T-helper 1 cell treated with Interleukin-12 subunit alpha and Interleukin-12 subunit beta and Interleukin-4 antibody, amounts not matched to agents 30 μg/mL and 1 μg/mL, for 36 hours (primary cell): ENCODE measurements around the gene FLAD1.

Experiments used
- H3K27ac Mint-ChIP-seq: one replicate; pipeline ENCODE4 v1.8.0; 2021; ENCODE audit warnings: mild to moderate bottlenecking, mixed read lengths
- H3K27me3 Mint-ChIP-seq: one replicate; pipeline ENCODE4 v1.8.0; 2021; ENCODE audit warnings: low read depth, mixed read lengths
- H3K36me3 Mint-ChIP-seq: one replicate; pipeline ENCODE4 v1.8.0; 2021; ENCODE audit warnings: low read depth, mixed read lengths
- H3K4me1 Mint-ChIP-seq: one replicate; pipeline ENCODE4 v1.8.0; 2021; ENCODE audit warnings: low read depth, mixed read lengths
- H3K4me3 Mint-ChIP-seq: one replicate; pipeline ENCODE4 v1.8.0; 2021; ENCODE audit warnings: mild to moderate bottlenecking, moderate library complexity, mixed read lengths
- H3K9me3 Mint-ChIP-seq: one replicate; pipeline ENCODE4 v1.8.0; 2021; ENCODE audit warnings: mixed read lengths

FLAD1 gene

DNA sequence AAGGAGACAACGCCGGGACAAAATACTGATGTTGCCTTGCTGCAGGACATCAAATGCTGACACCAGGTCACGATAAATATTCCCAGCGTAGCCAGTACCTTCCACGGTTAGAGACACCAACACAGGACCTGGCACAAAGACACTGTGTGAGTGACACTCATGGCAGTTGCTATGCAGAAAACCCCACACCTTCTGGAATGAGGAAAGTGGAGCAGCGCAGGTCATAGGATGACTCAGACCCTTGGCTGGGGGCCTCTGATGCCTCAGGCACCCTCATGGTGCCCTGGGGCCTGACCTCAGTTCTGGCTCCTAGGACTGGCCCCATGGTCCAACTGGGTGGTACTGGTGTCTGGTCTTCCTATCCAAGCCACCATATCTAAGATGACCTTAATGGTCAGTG, 43.4 kb downstream of the FLAD1 start:
- Mint-ChIP-seq H3K36me3 (no peaks in the 10 kb centered on the region), H3K4me3 (no peak overlapping the region), H3K4me1 (peaks cover 4% of the 10 kb centered on the region), H3K27ac (no peak overlapping the region), H3K9me3 (no peaks in the 10 kb centered on the region), H3K27me3 (no peaks in the 10 kb centered on the region)

DNA sequence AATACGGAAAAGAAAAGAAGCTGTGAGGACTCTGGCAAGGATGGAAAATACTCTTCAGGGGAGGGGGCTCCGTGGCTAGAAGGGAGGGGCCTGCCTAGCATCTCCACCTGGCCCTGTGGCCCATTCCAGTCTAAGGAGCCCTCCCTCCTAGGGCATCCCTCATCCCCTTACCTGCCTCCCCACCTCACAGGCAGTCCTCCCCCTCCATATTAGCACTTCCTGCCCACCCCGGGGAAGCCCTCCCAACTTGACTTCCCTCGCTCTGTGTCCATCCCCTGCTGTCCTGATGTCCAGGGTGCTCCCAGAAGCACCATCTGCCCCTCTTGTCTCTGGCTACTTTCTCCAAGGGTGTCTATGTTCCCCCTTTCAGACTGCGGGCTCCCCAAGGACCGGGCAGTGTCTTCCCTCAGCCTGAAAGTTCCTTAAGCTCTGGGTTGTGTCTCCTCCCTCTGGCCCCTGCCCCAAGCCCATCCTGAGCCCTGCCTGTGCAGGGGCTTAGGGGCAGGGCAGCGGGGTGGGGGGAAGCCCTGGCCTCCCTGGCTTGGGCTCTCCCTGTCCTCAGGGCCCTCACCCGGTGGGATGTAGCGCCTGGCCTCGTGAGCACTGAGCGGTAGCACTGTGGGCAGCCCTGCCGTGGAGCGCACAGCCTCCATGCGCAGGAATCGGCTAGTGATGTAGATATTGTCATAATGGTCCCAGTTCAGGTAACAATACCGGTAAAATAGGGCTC, 46.5 kb downstream of the FLAD1 start:
- H3K4me1 Mint-ChIP-seq, result no peaks in the 10 kb centered on the region
- H3K9me3 Mint-ChIP-seq, result no peaks in the 10 kb centered on the region
- no peaks in the 10 kb centered on the region for H3K36me3 Mint-ChIP-seq
- H3K27ac Mint-ChIP-seq, result no peak overlapping the region
- H3K27me3 Mint-ChIP-seq, result no peaks in the 10 kb centered on the region
- no peak overlapping the region for H3K4me3 Mint-ChIP-seq

DNA sequence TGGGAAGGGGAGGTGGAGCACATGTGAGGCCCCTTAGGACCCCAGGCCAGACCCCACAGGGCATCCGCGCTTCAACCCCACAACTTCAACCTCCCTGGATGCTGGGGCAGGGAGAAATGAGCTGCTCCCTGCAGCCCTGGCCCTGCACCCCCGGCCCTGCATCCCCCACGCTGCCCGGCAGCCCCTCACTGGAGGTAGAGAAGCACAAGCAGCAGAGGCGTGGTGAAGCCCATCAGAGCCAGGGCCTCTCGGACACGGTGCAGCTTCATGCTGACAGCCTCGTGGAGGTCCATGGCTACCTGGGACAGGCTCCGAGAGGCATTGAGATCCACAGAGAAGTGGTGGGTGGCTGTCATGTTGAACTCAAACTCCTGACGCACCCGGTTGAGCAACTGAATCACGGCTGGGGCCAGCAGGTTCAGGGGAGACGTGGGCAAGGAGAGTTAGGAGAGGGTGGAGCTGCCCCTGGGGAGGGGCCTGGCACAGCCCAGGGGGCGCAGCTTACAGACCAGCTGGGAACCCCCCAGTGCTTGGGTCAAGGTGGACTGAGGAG, 47.2 kb downstream of the FLAD1 start:
- no peaks in the 10 kb centered on the region for H3K27me3 Mint-ChIP-seq
- H3K4me3 Mint-ChIP-seq, result no peak overlapping the region
- H3K4me1 Mint-ChIP-seq, result no peaks in the 10 kb centered on the region
- no peaks in the 10 kb centered on the region for H3K9me3 Mint-ChIP-seq
- H3K36me3 Mint-ChIP-seq, result no peaks in the 10 kb centered on the region
- no peak overlapping the region for H3K27ac Mint-ChIP-seq

DNA sequence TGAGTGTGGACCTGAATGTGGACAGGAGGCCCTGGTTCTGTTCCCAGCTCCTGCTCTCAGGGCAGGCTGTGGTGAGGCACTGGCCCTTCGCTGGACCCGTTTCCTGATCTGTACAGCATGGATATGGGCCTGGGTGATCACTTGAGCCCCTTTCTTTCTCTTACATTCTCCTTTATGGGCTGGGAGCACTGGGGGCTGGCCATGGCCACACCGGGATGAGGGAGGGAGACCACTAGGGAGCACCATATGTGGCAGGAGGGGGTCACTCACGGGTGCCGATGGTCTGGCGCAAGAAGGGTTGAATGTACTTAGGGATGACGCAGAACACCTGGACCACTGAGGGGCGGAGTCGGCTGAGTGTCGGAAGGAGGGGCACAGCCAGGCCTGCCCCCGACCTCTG, 47.8 kb downstream of the FLAD1 start:
- Mint-ChIP-seq H3K4me3 (no peak overlapping the region), H3K36me3 (no peaks in the 10 kb centered on the region), H3K27ac (no peak overlapping the region), H3K27me3 (no peaks in the 10 kb centered on the region), H3K9me3 (no peaks in the 10 kb centered on the region), H3K4me1 (no peaks in the 10 kb centered on the region)

DNA sequence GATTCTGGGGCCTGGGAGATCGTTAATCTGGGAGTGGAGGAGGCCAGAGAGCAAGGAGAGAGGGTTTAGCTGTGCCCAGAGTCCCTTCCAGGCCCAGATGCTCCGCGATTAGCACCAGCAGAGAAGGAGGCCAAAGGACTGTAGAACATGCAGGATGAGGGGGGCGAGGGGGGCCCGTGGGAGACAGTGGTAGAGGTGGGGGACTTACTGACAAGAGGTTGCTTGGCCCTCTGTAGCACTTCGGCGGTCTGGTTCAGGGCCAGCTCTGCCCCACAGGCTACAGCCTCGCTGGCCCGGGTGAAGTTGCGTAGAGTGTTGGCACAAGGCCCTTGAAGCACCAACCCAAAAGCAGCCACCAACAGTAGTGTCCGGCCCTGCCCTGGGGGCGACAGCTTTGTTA, 49.7 kb downstream of the FLAD1 start:
- no peaks in the 10 kb centered on the region for H3K36me3 Mint-ChIP-seq
- H3K27ac Mint-ChIP-seq, result no peak overlapping the region
- peaks cover 11% of the 10 kb centered on the region for H3K27me3 Mint-ChIP-seq
- no peaks in the 10 kb centered on the region for H3K4me1 Mint-ChIP-seq
- no peaks in the 10 kb centered on the region for H3K9me3 Mint-ChIP-seq
- no peak overlapping the region for H3K4me3 Mint-ChIP-seq

DNA sequence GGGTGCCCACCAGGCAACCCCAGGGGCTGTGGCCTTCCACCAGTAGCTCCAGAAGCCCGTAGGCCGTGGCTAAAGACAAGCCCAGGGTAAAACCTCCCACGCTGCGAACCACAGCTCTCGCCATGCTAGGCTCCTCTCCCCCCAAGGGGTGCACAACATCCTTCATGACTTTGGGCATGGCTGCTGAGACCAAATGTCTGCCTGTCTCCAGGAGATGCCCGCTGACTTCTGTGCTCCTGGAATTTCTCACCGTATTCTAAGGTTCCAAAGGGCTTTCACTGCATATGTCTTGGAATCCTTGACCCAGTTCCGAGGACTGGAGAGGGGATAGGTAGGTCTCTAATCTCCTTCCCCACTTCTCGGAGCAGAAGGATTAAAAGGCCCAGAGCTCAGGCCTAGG, 50.4 kb downstream of the FLAD1 start, which contains the start of the genes DCST1 and DCST2:
Gene DCST1 (plus strand): TSS at position 301 of the 400 bp plus-strand sequence. CDS start 213 bp downstream, outside the sequence.
Gene DCST2 (minus strand): TSS at position 258 of the 400 bp plus-strand sequence. CDS start 80 bp downstream, at position 178.
- no peak within 1 kb of the TSS for H3K27ac Mint-ChIP-seq
- H3K4me1 Mint-ChIP-seq, result no peaks in the 10 kb centered on the region
- no peaks in the 10 kb centered on the region for H3K36me3 Mint-ChIP-seq
- peaks cover 17% of the 10 kb centered on the region for H3K27me3 Mint-ChIP-seq
- H3K4me3 Mint-ChIP-seq, result no peak within 1 kb of the TSS
- H3K9me3 Mint-ChIP-seq, result no peaks in the 10 kb centered on the region

DNA sequence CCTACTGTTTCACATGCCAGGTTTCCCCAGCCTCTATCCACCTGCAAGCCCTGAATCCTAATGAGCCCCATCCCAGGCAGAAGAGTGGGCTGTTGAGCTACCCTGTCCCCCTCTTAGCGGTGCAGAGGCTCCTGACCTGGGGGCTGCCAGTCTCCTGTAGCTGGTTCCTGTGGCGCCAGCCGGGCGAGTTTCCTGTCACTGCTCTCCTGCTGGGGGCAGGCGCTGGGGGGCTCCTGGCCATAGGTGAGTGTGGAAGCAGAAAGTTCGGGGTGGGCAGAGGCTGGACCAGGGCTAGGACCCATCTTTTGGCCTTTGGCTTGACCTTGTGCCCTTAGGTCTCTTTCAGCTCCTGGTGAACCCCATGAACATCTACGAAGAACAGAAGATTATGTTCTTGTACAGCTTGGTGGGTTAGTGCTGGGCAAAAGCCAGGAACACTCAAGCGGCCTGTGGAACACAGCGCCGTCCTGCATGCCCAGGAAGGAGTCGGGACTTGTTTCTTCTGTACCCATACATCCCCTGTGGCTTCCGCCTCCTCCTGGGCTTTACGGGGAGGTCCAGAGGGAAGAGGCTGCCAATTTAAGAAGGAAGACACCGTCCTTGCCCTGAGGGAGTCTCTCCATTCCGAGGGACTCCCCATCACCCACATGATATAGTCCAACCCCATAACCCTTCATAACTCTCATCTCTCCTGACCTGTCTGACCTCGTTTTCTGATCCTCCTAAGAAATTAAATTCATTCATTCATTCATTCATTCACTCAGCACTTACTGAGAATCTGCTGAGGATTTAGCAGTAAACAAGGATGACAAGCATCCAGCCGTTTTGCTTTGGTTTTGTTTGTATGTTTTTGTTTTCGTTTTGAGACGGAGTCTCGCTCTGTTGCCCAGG, 51.4 kb downstream of the FLAD1 start:
- no peaks in the 10 kb centered on the region for H3K9me3 Mint-ChIP-seq
- no peak overlapping the region for H3K4me3 Mint-ChIP-seq
- H3K4me1 Mint-ChIP-seq, result no peaks in the 10 kb centered on the region
- no peaks in the 10 kb centered on the region for H3K36me3 Mint-ChIP-seq
- H3K27me3 Mint-ChIP-seq, result peaks cover 19% of the 10 kb centered on the region
- no peak overlapping the region for H3K27ac Mint-ChIP-seq

DNA sequence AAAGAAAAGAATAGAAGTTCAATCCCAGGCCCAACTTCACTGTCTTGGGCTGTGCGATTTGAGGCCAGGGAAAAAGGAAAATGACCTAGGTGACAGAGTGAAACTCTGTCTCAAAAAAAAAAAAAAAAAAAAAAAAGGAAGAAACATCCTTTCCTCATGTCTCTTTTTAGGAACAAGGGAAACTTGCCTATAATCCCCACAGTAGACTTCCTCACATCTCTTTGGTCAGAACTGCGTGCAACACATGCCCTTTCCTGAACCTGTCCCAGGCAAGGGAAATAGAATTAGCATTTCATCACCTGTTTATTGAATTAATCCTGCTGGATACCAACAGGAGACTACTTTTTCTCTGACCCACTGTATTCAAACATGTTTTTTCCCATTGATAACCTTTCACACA, 52.8 kb downstream of the FLAD1 start:
- Mint-ChIP-seq H3K36me3 (no peaks in the 10 kb centered on the region), H3K4me1 (no peaks in the 10 kb centered on the region), H3K27me3 (peaks cover 19% of the 10 kb centered on the region), H3K4me3 (no peak overlapping the region), H3K27ac (no peak overlapping the region), H3K9me3 (no peaks in the 10 kb centered on the region)

DNA sequence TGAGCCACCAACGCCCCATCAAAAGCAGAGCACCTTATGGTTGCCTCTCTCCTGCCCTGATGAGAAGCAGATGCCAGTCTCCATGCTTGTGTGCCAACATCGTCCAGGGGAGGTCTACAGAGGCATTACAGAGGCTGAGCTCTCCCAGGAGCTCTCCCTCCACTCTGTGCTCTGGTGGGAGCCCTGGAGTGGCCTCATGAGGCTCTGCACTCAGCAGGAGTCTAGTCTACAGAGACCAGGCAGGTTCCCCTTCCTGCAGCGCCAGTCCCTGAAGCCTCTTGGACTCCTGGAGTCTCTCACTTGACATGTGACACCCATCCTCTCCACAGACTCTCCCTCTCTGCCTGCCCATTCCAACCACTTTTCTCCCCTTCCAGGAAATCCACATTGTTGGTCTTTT, 53.9 kb downstream of the FLAD1 start:
- peaks cover 19% of the 10 kb centered on the region for H3K27me3 Mint-ChIP-seq
- no peaks in the 10 kb centered on the region for H3K36me3 Mint-ChIP-seq

DNA sequence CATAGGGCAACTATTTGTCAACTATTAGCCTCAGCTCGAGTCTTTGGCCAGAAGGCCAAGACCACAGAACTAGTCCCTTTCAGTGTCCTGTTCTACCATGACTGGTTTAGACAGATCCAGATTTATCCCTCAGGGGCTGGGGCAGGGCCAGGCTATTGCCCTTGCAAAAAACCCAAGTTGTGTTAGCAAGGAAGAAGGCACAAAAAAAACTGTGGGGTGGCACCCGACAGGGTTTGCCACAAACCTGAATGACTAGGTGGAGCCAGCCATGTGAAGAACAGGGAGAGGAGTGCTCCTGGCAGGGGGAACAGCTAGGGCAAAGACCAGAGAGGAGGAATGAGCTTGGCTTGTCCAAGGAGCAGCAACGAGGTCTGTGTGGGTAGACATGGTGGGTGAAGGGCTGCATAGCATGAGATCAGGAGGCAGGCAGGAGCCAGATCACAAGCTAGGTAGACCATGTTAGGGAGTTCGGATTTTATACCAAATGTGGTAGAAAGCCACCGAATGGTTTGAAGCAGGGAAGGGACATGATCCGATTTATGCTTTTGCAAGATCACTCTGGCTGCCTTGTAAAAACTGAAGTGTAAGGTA, 54.8 kb downstream of the FLAD1 start:
- peaks cover 24% of the 10 kb centered on the region for H3K27me3 Mint-ChIP-seq
- H3K36me3 Mint-ChIP-seq, result no peaks in the 10 kb centered on the region
- no peak overlapping the region for H3K27ac Mint-ChIP-seq
- H3K4me3 Mint-ChIP-seq, result no peak overlapping the region
- no peaks in the 10 kb centered on the region for H3K9me3 Mint-ChIP-seq
- H3K4me1 Mint-ChIP-seq, result no peaks in the 10 kb centered on the region

More for the DNA sequence above, 53.9 kb downstream of the FLAD1 start:
- Mint-ChIP-seq H3K9me3 (no peaks in the 10 kb centered on the region), H3K4me3 (no peak overlapping the region), H3K4me1 (no peaks in the 10 kb centered on the region), H3K27ac (no peak overlapping the region)

DNA sequence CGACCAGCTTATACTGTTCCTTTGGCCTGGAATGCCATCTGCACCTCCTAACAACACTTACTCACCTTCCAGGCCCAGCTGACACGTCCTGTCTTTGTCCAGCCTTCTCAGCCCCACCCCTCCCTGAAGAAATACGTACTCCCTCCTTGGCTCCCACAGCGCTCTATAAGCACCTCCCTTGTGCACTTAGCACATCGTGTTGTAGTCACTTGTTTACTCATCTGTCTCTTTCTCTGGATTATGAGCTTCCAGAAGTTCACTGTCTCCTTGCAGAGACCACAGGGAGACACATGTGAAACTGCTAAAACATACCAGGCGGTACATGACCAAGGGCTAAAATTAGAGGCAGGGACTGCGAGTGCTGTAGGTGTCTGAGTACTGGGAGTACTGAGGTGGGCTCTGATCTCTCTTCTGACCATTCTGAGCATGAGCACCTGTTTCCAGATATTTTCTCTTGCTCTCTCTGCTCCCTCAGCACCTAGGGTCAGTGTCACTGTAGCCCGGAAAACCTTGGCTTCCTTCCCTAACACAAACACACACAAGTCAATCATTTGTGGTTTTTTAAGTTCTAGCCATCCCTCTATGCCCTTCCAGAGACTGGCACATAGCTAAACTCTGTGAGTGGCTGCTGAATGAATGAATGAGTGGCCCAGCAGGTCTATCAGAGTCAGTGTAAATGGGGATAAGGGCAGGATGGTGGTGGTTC, 55.6 kb downstream of the FLAD1 start:
- H3K4me3 Mint-ChIP-seq, result no peak overlapping the region
- peaks cover 24% of the 10 kb centered on the region for H3K27me3 Mint-ChIP-seq
- no peaks in the 10 kb centered on the region for H3K36me3 Mint-ChIP-seq
- no peaks in the 10 kb centered on the region for H3K9me3 Mint-ChIP-seq
- H3K27ac Mint-ChIP-seq, result no peak overlapping the region
- no peaks in the 10 kb centered on the region for H3K4me1 Mint-ChIP-seq

DNA sequence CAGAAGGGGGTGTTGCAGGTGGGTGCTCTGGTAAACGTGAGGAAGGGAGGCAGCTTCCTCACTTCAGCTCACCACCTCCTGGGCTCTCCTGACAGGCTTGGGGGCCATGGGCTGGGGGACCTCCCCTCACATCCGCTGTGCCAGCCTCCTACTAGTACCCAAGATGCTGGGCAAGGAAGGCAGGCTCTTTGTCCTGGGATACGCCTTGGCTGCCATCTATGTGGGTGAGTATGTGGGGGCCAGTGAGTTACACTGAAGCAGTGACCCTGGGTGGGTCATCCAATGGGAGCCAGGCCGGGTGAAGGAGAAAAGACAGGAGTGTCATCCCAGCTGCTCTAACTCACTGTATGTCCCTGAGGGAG, 56.1 kb downstream of the FLAD1 start:
- Mint-ChIP-seq H3K4me3 (no peak overlapping the region), H3K9me3 (no peaks in the 10 kb centered on the region), H3K36me3 (no peaks in the 10 kb centered on the region), H3K27ac (no peak overlapping the region), H3K4me1 (no peaks in the 10 kb centered on the region), H3K27me3 (peaks cover 24% of the 10 kb centered on the region)

DNA sequence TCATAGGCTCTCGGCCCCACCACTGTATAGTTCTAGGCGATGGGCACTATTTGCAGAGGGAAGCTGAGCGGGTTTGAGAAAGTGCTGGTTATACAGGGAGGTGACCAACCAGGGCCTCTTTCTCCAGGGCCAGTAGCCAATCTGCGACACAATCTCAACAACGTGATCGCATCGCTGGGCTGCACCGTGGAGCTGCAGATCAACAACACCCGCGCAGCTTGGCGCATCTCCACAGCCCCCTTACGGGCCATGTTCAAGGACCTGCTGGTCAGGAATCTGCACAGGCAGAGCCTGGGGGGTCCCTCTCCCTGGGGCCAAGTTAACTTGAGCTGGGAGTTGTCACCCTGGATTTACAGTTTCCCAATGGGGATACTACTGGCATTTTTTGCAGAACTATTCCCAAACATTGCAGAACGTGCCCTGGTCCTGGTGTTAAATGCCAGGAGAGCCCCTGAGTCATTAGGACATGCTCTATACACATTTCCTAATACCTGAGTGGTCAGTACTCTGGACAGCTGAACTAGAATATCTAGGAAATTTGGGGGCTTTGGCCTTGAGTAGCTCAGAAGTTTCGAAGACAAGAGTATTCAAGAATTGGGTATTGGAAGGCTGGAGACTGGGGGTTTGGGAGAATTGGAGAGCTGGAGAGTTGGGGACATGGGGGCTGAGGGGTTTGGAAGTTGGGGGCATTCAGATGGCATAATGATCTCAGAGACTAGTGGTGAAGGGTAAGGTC, 57.4 kb downstream of the FLAD1 start:
- H3K27me3 Mint-ChIP-seq, result peaks cover 24% of the 10 kb centered on the region
- H3K27ac Mint-ChIP-seq, result no peak overlapping the region
- H3K9me3 Mint-ChIP-seq, result no peaks in the 10 kb centered on the region

More for the DNA sequence above, 57.4 kb downstream of the FLAD1 start:
- Mint-ChIP-seq H3K4me3 (no peak overlapping the region), H3K4me1 (peaks cover 7% of the 10 kb centered on the region), H3K36me3 (no peaks in the 10 kb centered on the region)
